ENCODE results near the gene NR1D2. TPM values are rescaled to one million over a fixed set of nuclear protein-coding genes. Genes with fewer than 3 reads are reported as not detected.

Gene NR1D2
- polyA plus RNA-seq, 1 donor from 2014 or later: 12.9 TPM

GRCh38 chr3:23993556-23994243 lies 48.6 kb downstream of the NR1D2 start:
- Histone ChIP-seq H4K20me1 (ENCODE audit: insufficient read depth) (no peaks in the 10 kb centered on the region), H3F3A (ENCODE audit: insufficient read depth, low read length, poor library complexity, severe bottlenecking) (peaks cover 14% of the 10 kb centered on the region), H3K9me2 (ENCODE audit: insufficient read depth, low read length) (no peaks in the 10 kb centered on the region), H3K9ac (ENCODE audit: low read length) (no peak overlapping the region), H3K4me3 (ENCODE audit: low read length) (no peak overlapping the region), H3K4me2 (ENCODE audit: low read length) (no peak overlapping the region), H3K27ac (ENCODE audit: low read length) (no peak overlapping the region), H3K79me2 (replicated peaks; ENCODE audit: insufficient read depth, low read length) (no peaks in the 10 kb centered on the region), H3K9me3 (ENCODE audit: low read length) (no peaks in the 10 kb centered on the region), H2AFZ (ENCODE audit: low read depth, low read length) (no peak overlapping the region), H3K27me3 (ENCODE audit: insufficient read depth, low read depth, low read length) (no peaks in the 10 kb centered on the region), H3K36me3 (ENCODE audit: insufficient read depth, low read length) (no peaks in the 10 kb centered on the region)
- TF ChIP-seq, protein P1, sequence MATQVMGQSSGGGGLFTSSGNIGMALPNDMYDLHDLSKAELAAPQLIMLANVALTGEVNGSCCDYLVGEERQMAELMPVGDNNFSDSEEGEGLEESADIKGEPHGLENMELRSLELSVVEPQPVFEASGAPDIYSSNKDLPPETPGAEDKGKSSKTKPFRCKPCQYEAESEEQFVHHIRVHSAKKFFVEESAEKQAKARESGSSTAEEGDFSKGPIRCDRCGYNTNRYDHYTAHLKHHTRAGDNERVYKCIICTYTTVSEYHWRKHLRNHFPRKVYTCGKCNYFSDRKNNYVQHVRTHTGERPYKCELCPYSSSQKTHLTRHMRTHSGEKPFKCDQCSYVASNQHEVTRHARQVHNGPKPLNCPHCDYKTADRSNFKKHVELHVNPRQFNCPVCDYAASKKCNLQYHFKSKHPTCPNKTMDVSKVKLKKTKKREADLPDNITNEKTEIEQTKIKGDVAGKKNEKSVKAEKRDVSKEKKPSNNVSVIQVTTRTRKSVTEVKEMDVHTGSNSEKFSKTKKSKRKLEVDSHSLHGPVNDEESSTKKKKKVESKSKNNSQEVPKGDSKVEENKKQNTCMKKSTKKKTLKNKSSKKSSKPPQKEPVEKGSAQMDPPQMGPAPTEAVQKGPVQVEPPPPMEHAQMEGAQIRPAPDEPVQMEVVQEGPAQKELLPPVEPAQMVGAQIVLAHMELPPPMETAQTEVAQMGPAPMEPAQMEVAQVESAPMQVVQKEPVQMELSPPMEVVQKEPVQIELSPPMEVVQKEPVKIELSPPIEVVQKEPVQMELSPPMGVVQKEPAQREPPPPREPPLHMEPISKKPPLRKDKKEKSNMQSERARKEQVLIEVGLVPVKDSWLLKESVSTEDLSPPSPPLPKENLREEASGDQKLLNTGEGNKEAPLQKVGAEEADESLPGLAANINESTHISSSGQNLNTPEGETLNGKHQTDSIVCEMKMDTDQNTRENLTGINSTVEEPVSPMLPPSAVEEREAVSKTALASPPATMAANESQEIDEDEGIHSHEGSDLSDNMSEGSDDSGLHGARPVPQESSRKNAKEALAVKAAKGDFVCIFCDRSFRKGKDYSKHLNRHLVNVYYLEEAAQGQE (IDR thresholded peaks at IDR 0.05; ENCODE audit: borderline replicate concordance): no peak
- no peak for TF ChIP-seq POLR2AphosphoS5 (IDR thresholded peaks at IDR 0.05)

- no peak overlapping the region for H3K27ac ChIP-seq (ENCODE audit: low read length)
Measured at GRCh38 chr3:23994244-23994569, 49.1 kb downstream of the NR1D2 start.

More at GRCh38 chr3:23994244-23994569, 49.1 kb downstream of the NR1D2 start:
- no peaks in the 10 kb centered on the region for H3K79me2 ChIP-seq (replicated peaks; ENCODE audit: insufficient read depth, low read length)
- H4K20me1 ChIP-seq (ENCODE audit: insufficient read depth): no peaks in the 10 kb centered on the region
- peaks cover 14% of the 10 kb centered on the region for H3F3A ChIP-seq (ENCODE audit: insufficient read depth, low read length, poor library complexity, severe bottlenecking)
- H3K4me3 ChIP-seq (ENCODE audit: low read length): no peak overlapping the region
- no peaks in the 10 kb centered on the region for H3K27me3 ChIP-seq (ENCODE audit: insufficient read depth, low read depth, low read length)
- H3K9ac ChIP-seq (ENCODE audit: low read length): no peak overlapping the region
- H3K9me3 ChIP-seq (ENCODE audit: low read length): no peaks in the 10 kb centered on the region
- H3K9me2 ChIP-seq (ENCODE audit: insufficient read depth, low read length): no peaks in the 10 kb centered on the region
- no peak for TF ChIP-seq EP300 (conservative IDR thresholded peaks at IDR 0.05; ENCODE audit: poor library complexity, severe bottlenecking)
- no peak for TF ChIP-seq TAF1 (IDR thresholded peaks at IDR 0.05; ENCODE audit: low read depth)
- TF ChIP-seq MXI1 (conservative IDR thresholded peaks at IDR 0.05; ENCODE audit: poor library complexity, severe bottlenecking): no peak
- no peak for TF ChIP-seq POLR2AphosphoS5 (IDR thresholded peaks at IDR 0.05)
- no peak for TF ChIP-seq EZH2 (IDR thresholded peaks at IDR 0.05; ENCODE audit: borderline replicate concordance, insufficient read depth, low read length, poor library complexity, severe bottlenecking)
- TF ChIP-seq RAD21 (conservative IDR thresholded peaks at IDR 0.05): no peak
- no peak for TF ChIP-seq SMC3 (conservative IDR thresholded peaks at IDR 0.05; ENCODE audit: poor library complexity)
- TF ChIP-seq, protein P1 (IDR thresholded peaks at IDR 0.05; ENCODE audit: borderline replicate concordance): no peak
- TF ChIP-seq CTCF (IDR thresholded peaks at IDR 0.05; ENCODE audit: poor library complexity, severe bottlenecking): no peak
- H3K4me2 ChIP-seq (ENCODE audit: low read length): no peak overlapping the region
- H2AFZ ChIP-seq (ENCODE audit: low read depth, low read length): no peak overlapping the region
- no peaks in the 10 kb centered on the region for H3K36me3 ChIP-seq (ENCODE audit: insufficient read depth, low read length)

Measured in neural cell (in vitro differentiated cells).